ENCODE measurements around the gene KIDINS220. TPM values are rescaled to one million over a fixed set of nuclear protein-coding genes. Genes with fewer than 3 reads are reported as not detected.

The KIDINS220 gene
- total RNA-seq, 1 experiment from 2014 or later, result 50.8 TPM

DNA sequence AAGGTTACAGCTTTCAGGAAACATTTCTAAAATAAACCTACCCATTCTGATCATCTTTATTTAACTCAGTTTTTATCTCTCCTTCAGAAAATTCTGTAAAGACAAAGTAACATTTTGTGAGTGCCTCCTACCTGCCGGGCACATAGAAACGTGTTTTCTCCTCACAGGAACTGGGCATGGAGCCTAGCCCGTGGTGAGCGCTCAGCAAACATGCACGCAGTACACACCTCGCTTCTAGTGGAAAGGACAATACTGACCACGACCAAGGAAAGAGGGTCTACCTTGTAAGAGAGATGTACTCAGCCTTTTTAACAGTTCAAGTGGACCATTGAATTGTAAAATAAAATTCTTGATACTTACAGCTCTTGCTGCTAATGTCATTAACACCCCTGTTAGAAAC is 24.8 kb upstream of the KIDINS220 start:
- Histone ChIP-seq H3K9me3 (replicated peaks) (no peaks in the 10 kb centered on the region), H3K4me3 (no peak overlapping the region), H3K27me3 (replicated peaks) (no peaks in the 10 kb centered on the region), H3K36me3 (peaks cover 19% of the 10 kb centered on the region), H3K27ac (no peak overlapping the region), H3K4me1 (replicated peaks) (no peaks in the 10 kb centered on the region)
- DNase-seq (ENCODE audit: low read depth in 1 of 2, low spot score in 2 of 2), result no peak

DNA sequence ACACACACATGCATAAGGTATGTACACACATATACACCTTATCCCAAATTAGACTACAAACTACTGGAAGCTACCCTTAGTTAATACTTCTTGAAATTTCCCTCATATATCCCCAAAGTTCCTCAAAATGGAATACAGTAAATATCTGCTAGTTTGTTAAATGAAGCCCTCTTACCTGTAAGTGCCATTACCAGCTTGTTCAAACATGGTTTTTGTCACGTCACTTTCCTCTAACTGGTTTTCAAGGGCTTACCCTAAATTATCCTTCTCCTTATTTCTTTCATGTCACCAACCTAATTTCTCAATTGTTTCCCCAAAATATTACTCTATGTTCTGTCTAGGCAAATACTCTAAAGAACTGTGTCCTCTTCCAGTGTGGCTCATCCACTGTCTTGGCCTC is 24.4 kb upstream of the KIDINS220 start:
- no peak for DNase-seq (ENCODE audit: low read depth in 1 of 2, low spot score in 2 of 2)
- no peaks in the 10 kb centered on the region for H3K4me1 ChIP-seq (replicated peaks)
- H3K9me3 ChIP-seq (replicated peaks), result no peaks in the 10 kb centered on the region
- peaks cover 19% of the 10 kb centered on the region for H3K36me3 ChIP-seq
- no peak overlapping the region for H3K27ac ChIP-seq
- no peak overlapping the region for H3K4me3 ChIP-seq
- no peaks in the 10 kb centered on the region for H3K27me3 ChIP-seq (replicated peaks)

DNA sequence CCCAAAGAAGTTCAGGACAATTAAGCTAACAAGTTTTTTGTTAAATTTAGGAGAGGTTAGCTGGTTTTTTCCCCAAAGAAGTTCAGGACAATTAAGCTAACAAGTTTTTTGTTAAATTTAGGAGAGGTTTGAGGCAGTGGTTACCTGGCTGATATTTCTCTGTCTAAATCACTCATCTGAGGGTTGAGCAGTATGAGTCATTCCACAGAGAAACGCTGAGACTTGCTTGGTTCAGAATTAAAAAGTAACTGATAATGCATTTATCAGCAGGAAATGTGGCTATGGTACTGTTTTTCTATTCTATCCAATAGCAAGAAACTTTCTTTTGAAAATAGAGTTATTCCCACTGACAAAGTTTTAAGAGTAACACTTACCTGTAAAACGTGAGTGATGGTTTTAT is 22.8 kb upstream of the KIDINS220 start:
- H3K27me3 ChIP-seq (replicated peaks), result no peaks in the 10 kb centered on the region
- H3K9me3 ChIP-seq (replicated peaks), result no peaks in the 10 kb centered on the region
- no peak overlapping the region for H3K27ac ChIP-seq
- H3K4me1 ChIP-seq (replicated peaks), result no peaks in the 10 kb centered on the region
- DNase-seq (ENCODE audit: low read depth in 1 of 2, low spot score in 2 of 2), result no peak
- H3K36me3 ChIP-seq, result peaks cover 15% of the 10 kb centered on the region
- no peak overlapping the region for H3K4me3 ChIP-seq

DNA sequence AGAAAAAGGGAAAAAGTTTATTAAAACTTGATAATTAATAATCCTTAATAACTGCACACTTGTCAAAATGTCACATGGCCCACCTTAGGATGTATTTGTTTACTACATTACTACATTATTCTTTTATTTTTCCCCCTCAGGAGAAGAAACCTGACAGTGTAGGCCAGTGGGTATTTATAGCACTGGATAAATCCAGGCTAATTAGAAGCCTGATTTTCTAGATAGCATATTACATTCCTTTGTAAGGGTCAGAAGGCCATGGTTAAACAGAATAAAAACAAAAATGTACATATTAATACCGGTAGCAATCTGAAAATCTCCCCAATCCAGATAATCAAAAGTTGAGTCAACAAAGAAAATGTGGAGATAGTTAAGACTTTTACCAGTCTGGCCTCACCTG is 21.5 kb upstream of the KIDINS220 start:
- Histone ChIP-seq H3K4me3 (no peak overlapping the region), H3K4me1 (replicated peaks) (no peaks in the 10 kb centered on the region), H3K9me3 (replicated peaks) (no peaks in the 10 kb centered on the region), H3K36me3 (peaks cover 19% of the 10 kb centered on the region), H3K27me3 (replicated peaks) (no peaks in the 10 kb centered on the region), H3K27ac (no peak overlapping the region)
- DNase-seq (ENCODE audit: low read depth in 1 of 2, low spot score in 2 of 2), result no peak

DNA sequence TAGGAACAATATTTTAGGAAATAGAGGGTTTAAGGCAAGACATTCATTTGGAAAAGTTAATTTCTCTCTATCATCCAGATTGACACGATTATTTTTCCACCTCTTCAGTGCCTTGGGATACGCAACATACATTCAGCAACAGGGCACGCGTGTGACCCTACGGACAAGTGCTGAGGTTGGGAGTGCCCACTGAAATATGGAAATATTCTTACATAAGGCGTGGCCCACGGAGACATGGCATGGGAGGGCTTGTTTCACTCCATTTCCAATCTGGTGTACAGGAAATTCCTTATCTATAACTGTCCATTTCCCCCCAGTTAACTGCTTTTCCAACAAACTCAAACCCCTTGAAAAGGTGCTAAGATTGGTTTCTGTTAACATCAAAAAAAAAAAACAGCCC is 20.9 kb upstream of the KIDINS220 start:
- H3K36me3 ChIP-seq, result peaks cover 19% of the 10 kb centered on the region
- H3K9me3 ChIP-seq (replicated peaks), result no peaks in the 10 kb centered on the region
- no peak overlapping the region for H3K4me3 ChIP-seq
- H3K4me1 ChIP-seq (replicated peaks), result no peaks in the 10 kb centered on the region
- H3K27me3 ChIP-seq (replicated peaks), result no peaks in the 10 kb centered on the region
- DNase-seq (ENCODE audit: low read depth in 1 of 2, low spot score in 2 of 2), result no peak
- H3K27ac ChIP-seq, result no peak overlapping the region

DNA sequence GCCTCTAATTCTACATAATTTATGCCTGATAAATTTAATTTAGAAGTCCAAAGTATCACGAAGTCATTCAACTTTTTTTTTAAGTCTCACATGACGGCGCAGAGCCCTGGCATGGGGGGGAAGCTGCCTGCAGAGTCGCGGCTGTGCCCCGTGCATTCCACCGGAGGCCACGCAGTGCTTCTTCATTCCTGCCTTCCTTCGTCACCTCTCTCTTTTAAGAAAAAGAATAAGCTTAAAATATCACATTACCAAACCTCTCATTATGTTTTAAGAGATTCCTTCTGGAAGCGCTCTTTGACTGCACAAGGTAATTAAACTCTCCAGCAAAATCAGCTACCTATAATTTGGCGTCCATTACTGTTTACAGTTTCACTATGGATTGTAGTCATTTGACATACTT is 20.3 kb upstream of the KIDINS220 start:
- Histone ChIP-seq H3K36me3 (peaks cover 19% of the 10 kb centered on the region), H3K9me3 (replicated peaks) (no peaks in the 10 kb centered on the region), H3K27me3 (replicated peaks) (no peaks in the 10 kb centered on the region), H3K4me3 (no peak overlapping the region), H3K4me1 (replicated peaks) (no peaks in the 10 kb centered on the region), H3K27ac (no peak overlapping the region)
- no peak for DNase-seq (ENCODE audit: low read depth in 1 of 2, low spot score in 2 of 2)

DNA sequence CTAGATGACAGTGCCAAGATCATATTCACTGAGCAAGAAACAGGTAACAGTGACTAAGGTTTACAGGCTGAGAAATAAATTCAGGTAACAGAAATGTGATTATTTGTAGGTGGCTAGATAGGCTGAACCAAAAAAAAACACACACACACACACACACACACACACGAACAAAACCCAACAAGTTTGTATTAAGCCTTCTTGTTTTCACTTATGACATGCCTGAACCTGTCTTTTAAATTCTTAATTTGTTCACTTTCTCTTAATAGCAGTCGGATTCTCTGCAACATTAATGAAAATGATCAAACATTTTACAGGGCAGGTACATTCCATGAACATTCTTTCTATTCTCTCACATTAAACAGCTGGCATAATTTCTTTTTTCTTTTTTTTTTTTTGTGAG is 18.8 kb upstream of the KIDINS220 start:
- no peak for DNase-seq (ENCODE audit: low read depth in 1 of 2, low spot score in 2 of 2)
- H3K9me3 ChIP-seq (replicated peaks), result no peaks in the 10 kb centered on the region
- peaks cover 12% of the 10 kb centered on the region for H3K36me3 ChIP-seq
- H3K4me1 ChIP-seq (replicated peaks), result no peaks in the 10 kb centered on the region
- no peaks in the 10 kb centered on the region for H3K27me3 ChIP-seq (replicated peaks)
- no peak overlapping the region for H3K4me3 ChIP-seq
- no peak overlapping the region for H3K27ac ChIP-seq

DNA sequence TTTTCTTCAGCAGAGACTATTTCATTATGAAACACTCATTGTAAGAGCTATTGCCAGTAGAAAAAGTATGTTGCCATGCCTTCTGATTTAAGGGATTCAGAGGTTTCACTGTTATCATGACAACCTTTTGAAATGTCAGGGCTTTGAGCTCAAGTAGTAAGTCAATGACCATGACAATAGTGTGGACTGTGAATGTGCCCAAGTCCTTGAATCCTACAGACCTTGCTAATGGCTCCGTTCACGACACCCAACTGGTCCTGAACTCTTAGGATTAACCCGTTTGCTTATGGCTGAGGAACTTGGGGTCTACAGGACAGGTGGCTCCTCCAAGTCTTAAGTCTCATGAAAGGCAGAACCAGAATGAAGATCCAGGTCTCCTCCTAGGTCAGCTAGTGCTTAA is 17.6 kb upstream of the KIDINS220 start:
- Histone ChIP-seq H3K9me3 (replicated peaks) (no peaks in the 10 kb centered on the region), H3K27me3 (replicated peaks) (no peaks in the 10 kb centered on the region), H3K27ac (no peak overlapping the region), H3K4me3 (no peak overlapping the region), H3K4me1 (replicated peaks) (no peaks in the 10 kb centered on the region), H3K36me3 (peaks cover 11% of the 10 kb centered on the region; the same call in 1 of the 2 replicates)
- DNase-seq (ENCODE audit: low read depth in 1 of 2, low spot score in 2 of 2), result no peak

DNA sequence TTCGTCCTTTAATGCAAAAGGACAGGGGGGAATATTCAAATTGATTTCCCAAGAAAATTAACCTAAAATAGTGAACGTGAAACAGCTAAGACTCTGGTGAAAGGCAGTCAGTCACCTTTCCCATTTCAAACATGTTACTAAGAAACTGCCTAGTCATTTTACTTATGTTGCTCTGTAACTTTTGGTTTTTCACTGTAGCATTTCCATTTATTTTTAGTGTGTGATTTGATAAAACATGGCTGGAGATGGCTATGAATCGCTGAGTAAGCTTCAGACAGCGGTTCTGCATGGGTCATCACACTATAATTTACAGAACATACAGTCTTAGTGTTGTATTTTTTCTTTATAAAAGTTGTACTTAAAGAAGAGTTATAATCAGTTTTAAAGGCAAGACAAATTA is 16.0 kb upstream of the KIDINS220 start:
- peaks cover 6% of the 10 kb centered on the region; the same call in 1 of the 2 replicates for H3K36me3 ChIP-seq
- H3K27me3 ChIP-seq (replicated peaks), result no peaks in the 10 kb centered on the region
- no peak overlapping the region for H3K4me3 ChIP-seq
- H3K4me1 ChIP-seq (replicated peaks), result peaks cover under 1% of the 10 kb centered on the region; the same call in 1 of the 2 replicates
- no peak overlapping the region for H3K27ac ChIP-seq
- no peaks in the 10 kb centered on the region for H3K9me3 ChIP-seq (replicated peaks)
- DNase-seq (ENCODE audit: low read depth in 1 of 2, low spot score in 2 of 2), result no peak

DNA sequence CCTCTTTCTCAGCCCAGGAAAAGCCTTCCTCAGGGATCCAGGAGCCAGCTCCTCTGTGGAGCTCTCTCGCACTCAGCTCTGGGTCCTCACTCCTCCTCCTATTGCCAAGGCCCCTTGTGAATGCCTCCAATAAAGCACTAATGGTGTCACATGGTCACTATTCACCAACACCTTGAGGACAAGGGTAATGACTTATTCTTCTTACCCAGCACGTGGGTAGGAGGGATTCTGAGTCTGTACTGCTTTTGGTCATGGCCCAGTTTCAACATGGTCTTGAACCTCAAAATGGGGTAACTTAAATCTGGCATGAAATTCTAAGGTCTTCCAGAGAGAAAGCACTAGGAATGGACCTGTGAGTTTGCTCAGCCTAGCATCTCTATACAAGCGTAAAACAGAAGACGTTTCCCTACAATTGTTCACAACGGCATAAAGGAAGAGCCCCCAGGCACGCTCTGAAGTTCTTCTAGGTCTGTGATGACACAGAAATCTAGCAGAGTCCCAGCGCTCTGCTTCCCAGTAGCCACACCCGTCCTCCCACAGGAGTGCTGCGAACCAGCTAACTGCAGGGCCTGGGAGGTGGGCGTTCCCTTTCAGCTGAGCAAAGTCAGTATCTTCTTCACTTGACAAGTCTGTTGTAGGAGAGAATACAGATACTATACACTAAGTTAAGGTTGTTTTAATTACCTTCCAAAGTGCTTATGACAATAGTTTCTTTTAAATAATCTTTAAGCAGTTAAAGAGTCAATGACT is 14.6 kb upstream of the KIDINS220 start:
- peaks cover 6% of the 10 kb centered on the region; the same call in 1 of the 2 replicates for H3K36me3 ChIP-seq
- no peak for DNase-seq (ENCODE audit: low read depth in 1 of 2, low spot score in 2 of 2)

DNA sequence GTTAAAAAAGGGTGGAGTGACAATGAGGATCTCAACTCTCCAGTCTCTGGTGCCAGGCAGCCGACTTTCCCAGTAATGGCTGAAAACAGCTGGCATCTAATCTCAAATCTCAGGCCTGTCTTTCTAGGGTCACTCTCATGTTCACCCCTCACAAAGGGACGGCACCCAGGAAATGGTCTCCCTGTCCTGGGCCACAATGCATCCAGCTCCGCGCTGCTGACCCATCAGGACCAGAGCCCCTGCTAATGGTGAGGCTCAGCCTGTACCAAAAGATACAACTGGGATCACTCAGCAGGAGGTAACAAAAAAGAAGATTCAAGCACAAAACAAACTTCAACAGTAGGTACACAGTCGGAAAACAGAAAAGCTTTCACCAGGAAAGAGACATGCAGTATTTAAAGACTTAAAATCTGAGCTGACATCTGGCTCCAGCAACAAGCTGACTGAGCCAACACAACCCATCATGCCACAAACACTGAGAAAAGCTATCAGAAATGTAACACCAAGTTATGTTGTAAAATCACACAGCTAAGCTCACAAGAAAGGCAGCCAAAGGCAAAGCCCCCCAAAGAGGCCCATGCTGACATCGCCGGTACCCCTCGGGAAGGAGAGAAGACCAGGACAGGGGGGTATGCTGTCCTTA is 13.6 kb upstream of the KIDINS220 start:
- H3K4me1 ChIP-seq (replicated peaks), result peaks cover 3% of the 10 kb centered on the region; the same call in 1 of the 2 replicates
- no peaks in the 10 kb centered on the region for H3K27me3 ChIP-seq (replicated peaks)
- no peak for DNase-seq (ENCODE audit: low read depth in 1 of 2, low spot score in 2 of 2)
- H3K4me3 ChIP-seq, result no peak overlapping the region
- peaks cover 6% of the 10 kb centered on the region; the same call in 1 of the 2 replicates for H3K36me3 ChIP-seq
- no peaks in the 10 kb centered on the region for H3K9me3 ChIP-seq (replicated peaks)
- no peak overlapping the region for H3K27ac ChIP-seq

More for the DNA sequence above, 14.6 kb upstream of the KIDINS220 start:
- Histone ChIP-seq H3K4me3 (no peak overlapping the region), H3K27me3 (replicated peaks) (no peaks in the 10 kb centered on the region), H3K27ac (no peak overlapping the region), H3K4me1 (replicated peaks) (peaks cover 3% of the 10 kb centered on the region; the same call in 1 of the 2 replicates), H3K9me3 (replicated peaks) (no peaks in the 10 kb centered on the region)

DNA sequence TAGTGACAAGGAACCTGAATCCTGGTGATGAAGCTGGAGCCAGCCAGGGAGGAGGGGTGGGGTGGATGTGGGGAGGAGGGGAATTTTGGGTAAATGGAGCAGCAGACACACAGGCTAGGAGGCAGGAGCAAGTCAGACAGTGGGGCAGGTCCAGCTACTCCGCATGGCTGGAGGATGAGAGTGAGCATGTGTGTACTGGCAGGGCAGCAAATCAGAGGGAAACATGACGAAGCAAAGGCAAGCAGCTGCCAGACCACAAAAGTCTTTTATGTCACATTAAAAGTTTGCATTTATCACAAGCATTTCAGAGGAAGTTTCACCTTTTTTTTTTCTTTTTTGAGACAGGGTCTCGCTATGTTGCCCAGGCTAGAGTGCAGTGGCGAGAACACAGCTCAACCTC is 11.9 kb upstream of the KIDINS220 start:
- Histone ChIP-seq H3K4me1 (replicated peaks) (peaks cover 3% of the 10 kb centered on the region; the same call in 1 of the 2 replicates), H3K27ac (no peak overlapping the region), H3K9me3 (replicated peaks) (no peaks in the 10 kb centered on the region), H3K36me3 (no peaks in the 10 kb centered on the region), H3K27me3 (replicated peaks) (no peaks in the 10 kb centered on the region), H3K4me3 (no peak overlapping the region)
- DNase-seq (ENCODE audit: low read depth in 1 of 2, low spot score in 2 of 2), result no peak

DNA sequence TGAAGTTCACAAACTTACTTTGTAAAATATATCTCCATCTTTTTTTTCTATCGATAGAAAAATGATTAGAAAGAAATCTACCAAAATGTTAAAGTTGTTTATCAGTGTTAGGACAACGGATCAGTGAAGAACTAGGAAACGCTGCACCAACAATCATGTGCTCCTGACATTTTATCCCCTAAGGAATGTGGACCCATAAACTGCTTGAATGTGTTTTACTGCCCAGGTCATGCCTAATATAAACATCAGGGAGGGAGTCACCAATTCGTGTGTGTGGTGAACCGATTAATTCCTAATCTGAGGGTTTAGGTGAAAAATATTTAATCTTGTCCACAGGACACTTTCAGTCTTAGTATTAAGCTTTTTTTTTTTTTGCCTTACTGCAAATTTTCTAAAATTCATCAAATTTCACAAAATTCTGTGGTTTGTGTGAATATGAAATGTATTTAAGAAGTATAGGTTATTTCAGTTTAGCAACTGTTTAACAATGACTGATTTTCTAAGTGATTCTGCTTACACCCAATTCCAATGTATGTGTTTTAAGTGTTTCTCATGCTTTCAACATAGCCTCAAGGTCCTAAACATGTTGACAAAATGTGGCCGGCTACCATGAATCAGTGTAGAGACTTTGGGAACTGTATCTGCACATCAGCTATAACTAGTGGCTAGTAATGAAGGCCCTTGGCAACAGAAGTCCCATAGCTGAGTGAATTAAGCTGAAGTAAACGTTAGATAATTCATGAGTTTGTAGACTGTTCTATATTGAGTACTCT is 11.1 kb upstream of the KIDINS220 start:
- Histone ChIP-seq H3K27me3 (replicated peaks) (no peaks in the 10 kb centered on the region), H3K9me3 (replicated peaks) (no peaks in the 10 kb centered on the region), H3K36me3 (no peaks in the 10 kb centered on the region), H3K4me1 (replicated peaks) (peaks cover 3% of the 10 kb centered on the region; the same call in 1 of the 2 replicates), H3K27ac (no peak overlapping the region), H3K4me3 (no peak overlapping the region)
- DNase-seq (ENCODE audit: low read depth in 1 of 2, low spot score in 2 of 2), result no peak

DNA sequence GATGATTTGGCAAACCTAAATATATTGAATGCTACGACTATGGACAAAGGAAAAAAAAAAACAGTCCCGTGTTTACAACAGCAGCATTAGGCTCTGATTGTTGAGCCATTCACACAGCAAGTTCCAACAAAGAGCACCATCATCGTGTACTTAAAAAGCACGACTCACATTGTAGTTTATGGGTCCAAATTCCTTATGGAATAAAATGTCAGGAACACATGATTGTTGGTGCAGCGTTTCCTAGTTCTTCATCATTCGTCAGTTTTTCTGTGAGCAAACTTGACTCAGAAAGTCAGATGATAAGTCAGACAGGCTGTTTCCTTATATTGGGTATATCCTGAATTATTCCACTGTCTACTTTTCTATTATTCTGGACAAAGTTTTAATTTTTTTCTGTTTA is 10.0 kb upstream of the KIDINS220 start:
- H3K27ac ChIP-seq, result no peak overlapping the region

More for the DNA sequence above, 10.0 kb upstream of the KIDINS220 start:
- DNase-seq (ENCODE audit: low read depth in 1 of 2, low spot score in 2 of 2), result no peak
- Histone ChIP-seq H3K4me3 (no peak overlapping the region), H3K36me3 (no peaks in the 10 kb centered on the region), H3K4me1 (replicated peaks) (peaks cover 3% of the 10 kb centered on the region; the same call in 1 of the 2 replicates), H3K27me3 (replicated peaks) (no peaks in the 10 kb centered on the region), H3K9me3 (replicated peaks) (no peaks in the 10 kb centered on the region)
